GM06990 (cell line): ENCODE results near the gene GPR160.
"Not testable (repeated sequence)": the region's sequence is repeated elsewhere in the genome, so short reads cannot be mapped to it uniquely, and the experiment has no call there.

ENCODE experiments used
- DNase-seq: peaks from one replicate; pipeline ENCODE4 v3.0.0-alpha.2; 2011; ENCODE audit not compliant: insufficient read length; ENCODE audit errors: extremely low read depth
- H3K27me3 ChIP-seq: replicated peaks from 2 replicates; pipeline ENCODE4 v1.6.0; 2011; ENCODE audit warnings: low read length; ENCODE audit not compliant: control insufficient read depth, insufficient read depth
- H3K36me3 ChIP-seq: 2 replicates; pipeline ENCODE4 v1.5.1; 2011; ENCODE audit warnings: low read length; ENCODE audit not compliant: control insufficient read depth, insufficient read depth
- H3K4me3 ChIP-seq: replicated peaks from 2 replicates; pipeline ENCODE4 v1.5.1; 2011; ENCODE audit warnings: low read depth, mild to moderate bottlenecking, control low read depth, low read length
- CTCF ChIP-seq: IDR thresholded peaks from 2 replicates; pipeline ENCODE4 v1.5.1; 2011; ENCODE audit warnings: low read length, control low read depth, mild to moderate bottlenecking, inconsistent platforms; ENCODE audit not compliant: insufficient read depth, poor library complexity, severe bottlenecking

GPR160 gene

GRCh38 chr3:170102431-170102830 is 64.6 kb downstream of the GPR160 start:
- H3K36me3 ChIP-seq: peaks cover 6% of the 10 kb centered on the region
- H3K4me3 ChIP-seq: no peak overlapping the region
- no peak for TF ChIP-seq CTCF
- H3K27me3 ChIP-seq: no peaks in the 10 kb centered on the region
- no peak for DNase-seq

- DNase-seq: no peak
These were observed 70.1 kb downstream of the GPR160 start for GRCh38 chr3:170107941-170108340.

DNA sequence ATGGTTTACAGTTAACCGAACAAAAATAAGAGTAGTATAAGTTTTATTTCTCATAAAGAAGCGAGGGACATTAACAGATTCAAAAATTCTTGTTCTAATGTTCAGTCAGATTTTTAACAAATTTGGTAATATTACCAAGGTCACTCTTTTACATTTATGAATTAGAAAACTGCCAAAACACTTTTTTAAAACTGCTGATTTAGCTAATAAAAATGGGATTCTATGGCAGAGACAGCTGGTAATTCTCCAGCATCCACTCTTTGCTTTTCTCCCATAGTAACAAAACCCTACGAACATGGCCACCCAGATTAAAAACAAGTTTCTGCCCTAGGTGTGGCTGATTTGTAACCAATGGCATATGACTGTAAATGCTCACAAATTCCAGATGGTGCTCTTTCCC is 71.2 kb downstream of the GPR160 start:
- Histone ChIP-seq H3K27me3 (no peaks in the 10 kb centered on the region), H3K36me3 (no peaks in the 10 kb centered on the region; the same call in none of the 2 replicates), H3K4me3 (no peak overlapping the region)
- TF ChIP-seq CTCF: no peak
- no peak for DNase-seq

More at GRCh38 chr3:170107941-170108340, 70.1 kb downstream of the GPR160 start:
- H3K36me3 ChIP-seq: peaks cover 2% of the 10 kb centered on the region
- no peak for TF ChIP-seq CTCF
- no peak overlapping the region for H3K4me3 ChIP-seq
- H3K27me3 ChIP-seq: no peaks in the 10 kb centered on the region

DNA sequence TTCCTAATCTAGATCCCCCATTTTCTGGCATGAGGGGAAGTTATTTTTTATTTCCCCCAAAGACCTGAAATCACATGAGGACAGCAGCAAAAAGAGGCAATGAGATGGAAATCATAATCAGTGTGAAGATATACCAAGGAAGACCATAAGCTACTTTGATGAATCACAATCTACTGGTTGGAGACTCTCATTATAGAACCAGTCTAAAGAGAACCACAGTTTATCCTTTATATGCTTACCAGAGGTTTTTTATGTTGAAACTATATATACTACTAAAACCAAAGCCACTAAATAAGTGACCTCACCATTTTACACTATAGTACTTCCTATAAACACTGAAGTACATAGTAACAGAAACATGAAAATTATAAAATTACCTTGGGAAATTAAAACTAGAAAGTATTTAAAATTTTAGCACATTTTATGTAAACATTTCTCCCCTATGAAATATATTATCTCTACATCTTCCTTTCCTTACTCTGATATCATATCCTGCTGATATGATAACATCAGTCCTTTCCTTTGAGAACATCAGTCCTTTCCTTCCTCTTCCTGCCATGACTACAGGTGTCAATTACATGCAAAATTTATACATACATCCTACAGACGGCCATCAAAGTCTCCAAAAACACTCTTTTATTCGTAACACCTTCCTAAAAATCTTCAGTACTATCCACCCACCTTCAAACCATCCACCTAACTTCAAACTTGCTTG is 71.9 kb downstream of the GPR160 start:
- DNase-seq: no peak
- no peak for TF ChIP-seq CTCF
- H3K4me3 ChIP-seq: no peak overlapping the region
- H3K36me3 ChIP-seq: no peaks in the 10 kb centered on the region; the same call in none of the 2 replicates
- H3K27me3 ChIP-seq: no peaks in the 10 kb centered on the region

- no peak for DNase-seq
- Histone ChIP-seq H3K4me3 (no peak overlapping the region), H3K27me3 (no peaks in the 10 kb centered on the region), H3K36me3 (peaks cover 1% of the 10 kb centered on the region)
- no peak for TF ChIP-seq CTCF
These were observed 73.5 kb downstream of the GPR160 start for GRCh38 chr3:170111147-170111771.

- DNase-seq, H3K36me3 ChIP-seq, H3K27me3 ChIP-seq, H3K4me3 ChIP-seq: not testable (repeated sequence)
These were observed 76.4 kb downstream of the GPR160 start for GRCh38 chr3:170114165-170114564.
